ENCODE results near the gene C6orf136.

Gene C6orf136

GRCh38 chr6:30614843-30615218, 32.1 kb upstream of the C6orf136 start:
- H3K27ac ChIP-seq (ENCODE audit: low read depth, low read length) = peak overlapping the region; percentile 91
- no peaks in the 10 kb centered on the region for H3K9me3 ChIP-seq (ENCODE audit: insufficient read depth, low read length)
- no peaks in the 10 kb centered on the region; the same call in 1 of the 2 replicates for H4K20me1 ChIP-seq (ENCODE audit: low read depth, low read length)
- H3K9ac ChIP-seq (ENCODE audit: low read length) = peak overlapping the region; percentile 93
- H3F3A ChIP-seq (ENCODE audit: insufficient read depth) = peaks cover 60% of the 10 kb centered on the region
- peak overlapping the region; percentile 91 for H3K4me3 ChIP-seq (ENCODE audit: insufficient read depth, low read length, poor library complexity, severe bottlenecking)
- no peak overlapping the region for H2AFZ ChIP-seq (ENCODE audit: low read depth, low read length, severe bottlenecking)
- H3K27me3 ChIP-seq (ENCODE audit: low read length) = no peaks in the 10 kb centered on the region
- peaks cover 22% of the 10 kb centered on the region for H3K36me3 ChIP-seq (ENCODE audit: low read length)
- peaks cover 56% of the 10 kb centered on the region for H3K79me2 ChIP-seq (ENCODE audit: insufficient read depth, low read length)
- no peaks in the 10 kb centered on the region for H3K9me2 ChIP-seq (replicated peaks; ENCODE audit: insufficient read depth, low read length)
- peak overlapping the region; percentile 88 for H3K4me2 ChIP-seq (ENCODE audit: low read depth, low read length, poor library complexity, severe bottlenecking)
- no peak for TF ChIP-seq EZH2phosphoT487 (conservative IDR thresholded peaks at IDR 0.05; ENCODE audit: low read length)
- TF ChIP-seq, protein P1, sequence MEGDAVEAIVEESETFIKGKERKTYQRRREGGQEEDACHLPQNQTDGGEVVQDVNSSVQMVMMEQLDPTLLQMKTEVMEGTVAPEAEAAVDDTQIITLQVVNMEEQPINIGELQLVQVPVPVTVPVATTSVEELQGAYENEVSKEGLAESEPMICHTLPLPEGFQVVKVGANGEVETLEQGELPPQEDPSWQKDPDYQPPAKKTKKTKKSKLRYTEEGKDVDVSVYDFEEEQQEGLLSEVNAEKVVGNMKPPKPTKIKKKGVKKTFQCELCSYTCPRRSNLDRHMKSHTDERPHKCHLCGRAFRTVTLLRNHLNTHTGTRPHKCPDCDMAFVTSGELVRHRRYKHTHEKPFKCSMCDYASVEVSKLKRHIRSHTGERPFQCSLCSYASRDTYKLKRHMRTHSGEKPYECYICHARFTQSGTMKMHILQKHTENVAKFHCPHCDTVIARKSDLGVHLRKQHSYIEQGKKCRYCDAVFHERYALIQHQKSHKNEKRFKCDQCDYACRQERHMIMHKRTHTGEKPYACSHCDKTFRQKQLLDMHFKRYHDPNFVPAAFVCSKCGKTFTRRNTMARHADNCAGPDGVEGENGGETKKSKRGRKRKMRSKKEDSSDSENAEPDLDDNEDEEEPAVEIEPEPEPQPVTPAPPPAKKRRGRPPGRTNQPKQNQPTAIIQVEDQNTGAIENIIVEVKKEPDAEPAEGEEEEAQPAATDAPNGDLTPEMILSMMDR (IDR thresholded peaks at IDR 0.05; ENCODE audit: insufficient read depth, low read length, poor library complexity, severe bottlenecking) = no peak

GRCh38 chr6:30615219-30615957, 31.5 kb upstream of the C6orf136 start:
- Histone ChIP-seq H3K9ac (ENCODE audit: low read length) (peak overlapping the region; percentile 93), H3K9me2 (replicated peaks; ENCODE audit: insufficient read depth, low read length) (no peaks in the 10 kb centered on the region), H3K4me2 (ENCODE audit: low read depth, low read length, poor library complexity, severe bottlenecking) (peak overlapping the region; percentile 88), H3K4me3 (ENCODE audit: insufficient read depth, low read length, poor library complexity, severe bottlenecking) (peak overlapping the region; percentile 91), H3F3A (ENCODE audit: insufficient read depth) (peaks cover 57% of the 10 kb centered on the region), H3K79me2 (ENCODE audit: insufficient read depth, low read length) (peaks cover 56% of the 10 kb centered on the region), H2AFZ (ENCODE audit: low read depth, low read length, severe bottlenecking) (no peak overlapping the region), H4K20me1 (ENCODE audit: low read depth, low read length) (no peaks in the 10 kb centered on the region; the same call in 1 of the 2 replicates), H3K36me3 (ENCODE audit: low read length) (peaks cover 21% of the 10 kb centered on the region), H3K27me3 (ENCODE audit: low read length) (no peaks in the 10 kb centered on the region), H3K9me3 (ENCODE audit: insufficient read depth, low read length) (no peaks in the 10 kb centered on the region), H3K27ac (ENCODE audit: low read depth, low read length) (peak overlapping the region; percentile 91)
- TF ChIP-seq, protein P1 (IDR thresholded peaks at IDR 0.05; ENCODE audit: insufficient read depth, low read length, poor library complexity, severe bottlenecking) = no peak
- no peak for TF ChIP-seq EZH2phosphoT487 (conservative IDR thresholded peaks at IDR 0.05; ENCODE audit: low read length)

DNA sequence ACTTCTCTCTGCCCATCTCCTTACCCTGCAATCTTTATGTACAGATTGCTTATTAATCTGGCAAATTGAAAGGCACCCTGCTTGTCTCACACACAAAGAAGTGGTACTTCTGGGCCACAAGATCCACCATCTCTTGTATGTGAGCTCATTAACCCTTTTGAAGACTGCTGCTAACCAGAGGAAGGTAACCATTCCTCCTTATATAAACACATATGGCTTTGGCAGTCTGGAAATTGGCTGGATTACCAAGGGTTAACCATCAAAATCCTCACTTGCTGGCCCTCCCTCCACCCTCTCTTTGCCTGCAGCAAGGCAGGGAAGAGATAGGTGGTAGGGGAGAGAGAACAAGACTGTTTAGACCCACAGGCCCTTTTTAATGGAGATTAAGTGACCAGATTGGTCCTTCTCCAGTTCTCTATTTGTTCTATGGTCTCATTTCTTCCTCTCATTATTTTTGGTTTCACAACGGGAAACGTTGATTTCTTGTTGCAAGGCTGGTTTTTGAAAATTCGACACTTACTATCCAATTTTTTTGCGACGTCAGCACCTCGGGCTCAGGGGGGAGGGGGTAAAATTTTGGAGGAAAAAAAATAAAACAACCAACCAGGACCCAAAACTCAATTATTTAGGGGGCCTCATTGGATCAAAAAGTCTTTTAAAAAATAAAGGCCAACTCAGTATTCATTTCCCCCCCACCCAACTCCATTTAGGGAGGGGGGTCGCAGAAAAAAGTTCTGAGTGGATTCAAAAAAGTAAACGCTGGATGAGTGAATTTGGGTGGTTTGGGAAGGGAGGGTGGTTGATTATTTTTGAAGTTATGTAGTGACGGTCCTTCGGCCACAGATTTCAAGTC, 30.7 kb upstream of the C6orf136 start:
- Histone ChIP-seq H3F3A (ENCODE audit: insufficient read depth) (peaks cover 55% of the 10 kb centered on the region), H3K9me3 (ENCODE audit: insufficient read depth, low read length) (no peaks in the 10 kb centered on the region), H3K9ac (ENCODE audit: low read length) (peak overlapping the region; percentile 93), H3K4me2 (ENCODE audit: low read depth, low read length, poor library complexity, severe bottlenecking) (peak overlapping the region; percentile 88), H3K79me2 (ENCODE audit: insufficient read depth, low read length) (peaks cover 56% of the 10 kb centered on the region), H3K4me3 (ENCODE audit: insufficient read depth, low read length, poor library complexity, severe bottlenecking) (peak overlapping the region; percentile 91), H3K27ac (ENCODE audit: low read depth, low read length) (peak overlapping the region; percentile 91), H3K27me3 (ENCODE audit: low read length) (no peaks in the 10 kb centered on the region), H3K9me2 (replicated peaks; ENCODE audit: insufficient read depth, low read length) (no peaks in the 10 kb centered on the region), H4K20me1 (ENCODE audit: low read depth, low read length) (no peaks in the 10 kb centered on the region), H2AFZ (ENCODE audit: low read depth, low read length, severe bottlenecking) (no peak overlapping the region), H3K36me3 (ENCODE audit: low read length) (peaks cover 21% of the 10 kb centered on the region)
- no peak for TF ChIP-seq EZH2phosphoT487 (conservative IDR thresholded peaks at IDR 0.05; ENCODE audit: low read length)
